ENCODE data around the gene OR56B1. TPM values are rescaled to one million over a fixed set of nuclear protein-coding genes. Genes with fewer than 3 reads are reported as not detected.

OR56B1 gene
- polyA plus RNA-seq, 1 donor from 2014 or later: not detected

- no peaks in the 10 kb centered on the region for H3F3A ChIP-seq (ENCODE audit: insufficient read depth, low read length, poor library complexity, severe bottlenecking)
- H3K9ac ChIP-seq (ENCODE audit: low read length): no peak overlapping the region
- TF ChIP-seq RAD21 (conservative IDR thresholded peaks at IDR 0.05) (no peak), EP300 (conservative IDR thresholded peaks at IDR 0.05; ENCODE audit: poor library complexity, severe bottlenecking) (no peak), EZH2 (IDR thresholded peaks at IDR 0.05; ENCODE audit: borderline replicate concordance, insufficient read depth, low read length, poor library complexity, severe bottlenecking) (no peak), MXI1 (conservative IDR thresholded peaks at IDR 0.05; ENCODE audit: poor library complexity, severe bottlenecking) (no peak), CTCF (IDR thresholded peaks at IDR 0.05; ENCODE audit: poor library complexity, severe bottlenecking) (no peak), POLR2AphosphoS5 (IDR thresholded peaks at IDR 0.05) (no peak), SMC3 (conservative IDR thresholded peaks at IDR 0.05; ENCODE audit: poor library complexity) (no peak), REST (IDR thresholded peaks at IDR 0.05; ENCODE audit: borderline replicate concordance) (no peak), TAF1 (IDR thresholded peaks at IDR 0.05; ENCODE audit: low read depth) (no peak)
- no peaks in the 10 kb centered on the region for H4K20me1 ChIP-seq (ENCODE audit: insufficient read depth)
- H3K4me3 ChIP-seq (ENCODE audit: low read length): no peak overlapping the region
- H3K79me2 ChIP-seq (replicated peaks; ENCODE audit: insufficient read depth, low read length): no peaks in the 10 kb centered on the region
- H3K9me3 ChIP-seq (ENCODE audit: low read length): no peaks in the 10 kb centered on the region
- no peaks in the 10 kb centered on the region for H3K27me3 ChIP-seq (ENCODE audit: insufficient read depth, low read depth, low read length)
- H3K9me2 ChIP-seq (ENCODE audit: insufficient read depth, low read length): no peaks in the 10 kb centered on the region
- no peak overlapping the region for H3K4me2 ChIP-seq (ENCODE audit: low read length)
- H3K36me3 ChIP-seq (ENCODE audit: insufficient read depth, low read length): no peaks in the 10 kb centered on the region
- no peak overlapping the region for H3K27ac ChIP-seq (ENCODE audit: low read length)
- no peak overlapping the region for H2AFZ ChIP-seq (ENCODE audit: low read depth, low read length)
Observed at GRCh38 chr11:5698281-5698680, 38.0 kb upstream of the OR56B1 start.

GRCh38 chr11:5700421-5701054 lies 35.7 kb upstream of the OR56B1 start:
- Histone ChIP-seq H3K36me3 (ENCODE audit: insufficient read depth, low read length) (no peaks in the 10 kb centered on the region), H3K4me2 (ENCODE audit: low read length) (no peak overlapping the region), H2AFZ (ENCODE audit: low read depth, low read length) (no peak overlapping the region), H3K27ac (ENCODE audit: low read length) (no peak overlapping the region), H3K4me3 (ENCODE audit: low read length) (no peak overlapping the region), H3K9ac (ENCODE audit: low read length) (no peak overlapping the region), H3K9me3 (ENCODE audit: low read length) (no peaks in the 10 kb centered on the region), H3K79me2 (replicated peaks; ENCODE audit: insufficient read depth, low read length) (no peaks in the 10 kb centered on the region), H3F3A (ENCODE audit: insufficient read depth, low read length, poor library complexity, severe bottlenecking) (no peaks in the 10 kb centered on the region), H3K27me3 (ENCODE audit: insufficient read depth, low read depth, low read length) (no peaks in the 10 kb centered on the region), H4K20me1 (ENCODE audit: insufficient read depth) (no peaks in the 10 kb centered on the region), H3K9me2 (ENCODE audit: insufficient read depth, low read length) (no peaks in the 10 kb centered on the region)
- no peak for TF ChIP-seq CTCF (IDR thresholded peaks at IDR 0.05; ENCODE audit: poor library complexity, severe bottlenecking)
- no peak for TF ChIP-seq MXI1 (conservative IDR thresholded peaks at IDR 0.05; ENCODE audit: poor library complexity, severe bottlenecking)
- no peak for TF ChIP-seq EZH2 (IDR thresholded peaks at IDR 0.05; ENCODE audit: borderline replicate concordance, insufficient read depth, low read length, poor library complexity, severe bottlenecking)
- TF ChIP-seq RAD21 (conservative IDR thresholded peaks at IDR 0.05): no peak
